Cerebellar cortex (tissue), 1 donor: Measurements from ENCODE around the gene VWA8.
"Not testable (repeated sequence)": the region's sequence is repeated elsewhere in the genome, so short reads cannot be mapped to it uniquely, and the experiment has no call there.

Experiments used
- DNase-seq: peaks from one replicate; pipeline ENCODE4 v3.0.0-alpha.2; 2015; ENCODE audit warnings: low spot score

Gene VWA8

DNA sequence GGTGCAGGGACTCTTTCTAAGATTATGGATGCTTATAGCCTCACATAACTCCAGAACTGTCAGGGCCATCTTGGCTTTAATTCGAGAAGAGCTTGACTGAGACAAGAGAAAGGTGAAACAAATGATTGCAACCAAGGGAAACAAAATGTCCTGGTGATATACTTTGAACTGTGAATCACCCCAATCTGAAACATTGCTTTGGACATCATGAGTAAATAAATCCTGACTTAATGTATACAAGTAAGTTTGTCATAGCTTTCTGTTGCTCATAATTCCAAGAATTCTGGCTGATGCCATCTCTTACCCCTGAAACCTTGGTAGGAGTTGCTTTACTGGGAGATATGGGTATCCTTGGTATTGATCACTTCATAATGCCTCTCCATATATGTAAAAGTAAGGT is 5.8 kb upstream of the VWA8 start:
- no peak for DNase-seq

DNA sequence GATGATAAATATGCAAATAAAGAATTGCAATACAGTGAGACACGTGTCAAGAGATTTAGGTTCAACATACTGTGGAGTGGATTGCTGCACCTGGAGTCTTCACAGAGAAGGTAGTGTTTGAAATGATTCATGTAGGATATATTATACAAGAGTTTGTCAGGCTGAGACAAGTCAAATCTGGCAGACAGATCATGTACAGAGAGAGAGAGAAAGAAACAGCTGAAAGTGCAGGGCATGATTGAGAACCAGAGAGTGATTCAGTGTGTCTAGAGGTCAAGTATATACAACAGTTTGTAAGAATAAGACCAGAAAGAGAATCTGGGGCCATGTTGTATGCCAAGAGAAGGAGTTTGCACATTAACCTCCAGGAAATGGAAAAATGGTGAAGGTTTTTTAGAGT is 2.1 kb upstream of the VWA8 start:
- DNase-seq, result no peak

DNA sequence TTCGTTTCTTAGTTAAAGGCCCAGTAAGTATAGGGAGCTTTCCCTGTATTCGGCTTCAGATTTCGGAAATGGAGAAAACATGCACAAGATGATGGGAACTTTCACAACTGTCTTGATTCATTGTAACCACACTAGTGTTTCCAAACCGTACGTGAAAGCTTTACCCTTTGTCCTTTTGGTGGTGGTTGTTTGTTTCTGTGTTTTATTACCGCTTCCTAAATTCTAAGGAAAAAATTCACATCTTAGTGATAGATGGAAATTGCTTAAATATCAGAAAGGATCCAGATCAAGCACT is 504 bp upstream of the VWA8 start:
- DNase-seq, result no peak

DNA sequence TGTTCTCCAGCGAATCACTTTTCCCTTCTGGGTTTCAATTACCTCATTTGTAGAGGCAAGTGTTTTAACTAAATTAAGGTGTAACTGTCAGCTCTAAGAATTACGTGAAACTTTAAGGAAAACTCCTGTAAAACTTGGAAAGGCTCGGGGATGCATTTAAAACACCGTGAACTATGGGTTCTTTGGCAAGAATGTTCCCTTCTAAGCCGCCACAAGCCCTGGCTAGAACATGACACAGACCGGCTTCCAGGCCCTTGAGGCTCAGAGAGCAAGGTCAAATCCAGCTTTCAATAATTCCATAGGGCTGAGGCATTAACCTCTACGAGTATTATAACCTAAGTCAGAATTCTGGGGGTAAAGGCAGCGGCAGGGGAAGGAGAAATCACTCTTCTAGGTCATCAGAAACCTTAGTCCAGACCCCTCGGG is 685 bp downstream of the VWA8 start:
- DNase-seq, result peak; percentile 33

DNA sequence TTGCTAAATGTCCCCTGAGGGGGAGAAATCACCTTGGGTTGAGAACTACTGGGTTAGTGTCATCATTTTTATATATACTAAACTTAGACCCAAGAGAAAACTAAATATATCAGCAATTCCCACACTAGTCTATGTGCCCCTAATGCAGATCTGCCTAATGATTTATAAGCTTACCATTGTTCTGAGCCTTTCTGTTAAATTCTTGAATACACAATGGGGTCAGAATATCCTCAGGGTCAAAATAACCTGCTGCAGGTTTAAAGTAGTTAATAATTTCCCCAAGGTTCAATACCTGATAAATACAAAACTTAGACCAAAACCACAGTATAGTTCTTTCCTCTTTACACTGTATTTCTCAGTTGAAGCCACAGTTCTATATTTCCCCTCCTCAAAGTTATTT is 4.6 kb downstream of the VWA8 start:
- no peak for DNase-seq

DNA sequence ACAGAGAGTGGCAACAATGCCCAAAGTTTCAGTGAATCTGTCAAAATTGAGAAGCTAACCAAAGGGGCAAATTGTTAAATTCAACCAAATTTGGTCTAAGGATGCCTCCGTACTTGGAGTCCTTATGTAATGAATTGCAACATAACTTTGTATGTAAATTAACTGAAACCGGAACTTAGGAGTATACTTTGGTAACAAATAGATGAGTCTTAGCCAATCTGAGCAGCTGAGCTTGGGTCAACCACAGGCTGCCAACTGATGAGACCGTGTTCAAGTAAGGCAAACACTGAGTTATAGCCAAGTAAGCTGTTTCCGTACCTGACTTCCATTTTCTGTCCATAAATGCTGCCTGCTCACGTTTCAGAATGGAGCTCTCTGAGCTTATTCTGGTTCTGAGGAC is 5.3 kb downstream of the VWA8 start:
- DNase-seq, result no peak

DNA sequence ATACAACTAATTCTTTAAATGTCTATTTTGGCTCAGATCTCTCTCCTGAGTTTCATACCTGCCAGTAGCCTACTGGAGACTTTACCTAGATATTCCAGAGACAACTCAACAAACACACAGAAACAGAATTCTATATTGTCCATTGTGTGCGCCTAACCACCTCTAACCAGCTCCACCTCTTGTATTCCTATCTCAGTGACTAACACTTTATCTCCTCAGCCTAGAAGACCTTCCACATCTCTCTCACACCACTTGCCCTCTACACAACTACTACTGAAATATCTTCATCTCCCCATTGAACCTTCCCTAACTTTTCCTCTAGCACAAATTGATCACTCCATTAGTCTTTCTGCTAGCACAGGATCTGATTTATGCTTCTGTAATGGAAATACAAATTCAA is 6.7 kb downstream of the VWA8 start:
- DNase-seq, result no peak

DNA sequence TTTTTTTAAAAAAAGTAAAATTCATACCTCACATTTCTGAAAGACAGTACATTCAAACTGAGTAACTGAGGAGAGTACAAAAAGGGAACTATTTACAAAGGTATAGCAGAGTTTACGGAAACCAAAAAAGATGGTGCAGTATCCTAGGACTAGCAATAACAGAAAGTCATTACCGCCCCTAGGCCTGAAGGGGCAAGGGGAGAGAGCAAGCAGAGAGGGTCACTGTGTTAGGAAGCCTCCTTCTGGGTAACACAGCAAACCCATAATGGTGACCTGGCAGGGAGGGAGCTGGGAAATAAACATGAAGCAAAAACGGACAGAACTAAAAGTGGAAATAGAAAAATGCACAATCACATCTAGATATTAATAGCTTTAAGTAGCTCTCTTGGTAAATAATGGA is 8.2 kb downstream of the VWA8 start:
- no peak for DNase-seq

DNA sequence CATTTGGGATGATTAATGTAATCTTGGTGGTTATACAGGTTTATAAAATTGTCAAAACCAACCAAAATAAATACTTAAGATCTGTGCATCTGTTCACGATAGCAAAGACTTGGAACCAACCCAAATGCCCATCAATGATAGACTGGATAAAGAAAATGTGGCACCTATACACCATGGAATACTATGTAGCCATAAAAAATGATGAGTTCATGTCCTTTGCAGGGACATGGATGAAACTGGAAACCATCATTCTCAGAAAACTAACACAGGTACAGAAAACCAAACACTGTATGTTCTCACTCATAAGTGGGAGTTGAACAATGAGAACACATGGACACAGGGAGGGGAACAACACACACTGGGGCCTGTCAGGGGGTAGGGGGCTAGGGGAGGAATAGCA is 11.8 kb downstream of the VWA8 start:
- DNase-seq, result not testable (repeated sequence)

DNA sequence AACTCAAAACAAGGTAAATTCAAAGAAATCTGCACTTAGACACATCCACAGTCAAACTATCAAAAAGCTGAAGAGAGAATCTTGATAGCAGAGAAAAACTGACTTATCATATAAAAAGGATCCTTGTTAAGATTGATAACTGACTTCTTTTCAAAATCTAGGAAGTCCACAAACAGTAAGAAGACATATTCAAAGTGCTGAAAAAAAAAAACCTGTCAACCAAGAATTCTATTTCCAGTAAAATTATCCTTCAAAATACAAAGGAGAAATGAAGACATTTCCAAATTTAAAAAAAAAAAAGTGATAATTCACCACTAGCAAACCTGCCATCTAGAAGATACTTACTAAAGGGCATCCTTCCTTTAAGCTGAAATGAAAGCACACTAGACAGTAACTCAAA is 15.0 kb downstream of the VWA8 start:
- no peak for DNase-seq

DNA sequence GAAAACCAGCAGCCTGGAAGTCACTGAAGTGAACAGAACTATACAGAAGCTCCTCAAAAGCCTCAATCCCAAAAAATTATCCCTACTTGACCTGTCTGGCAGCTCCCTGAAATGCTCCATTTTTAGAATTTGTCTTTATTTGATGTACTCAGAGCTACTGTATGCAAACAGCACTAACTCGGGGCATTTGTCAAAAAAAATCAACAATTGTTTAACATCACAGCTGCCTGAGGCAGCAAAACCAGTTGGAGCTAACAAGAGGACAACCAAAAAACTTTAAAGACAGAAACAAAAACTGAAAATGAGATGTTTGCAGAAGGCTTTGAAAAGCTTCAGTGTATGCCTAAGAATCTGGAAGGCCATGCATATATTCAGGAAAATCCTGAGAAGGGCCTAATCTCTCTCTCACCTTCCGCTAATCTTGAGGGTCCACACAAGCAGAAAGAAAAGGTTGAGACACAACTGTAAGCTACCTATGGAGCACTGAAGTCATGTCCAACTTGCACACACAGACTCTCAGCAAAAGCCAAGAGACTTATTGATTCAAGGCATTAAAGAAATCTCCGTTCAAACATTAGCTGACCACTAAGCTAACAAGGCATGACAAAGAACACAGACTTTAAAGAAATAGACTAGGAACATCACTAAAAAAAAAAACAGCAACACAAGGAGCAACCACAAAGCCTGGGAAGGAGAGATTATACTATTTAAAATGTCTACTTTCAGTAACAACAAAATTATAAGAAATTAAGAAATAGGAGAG is 16.1 kb downstream of the VWA8 start:
- no peak for DNase-seq

DNA sequence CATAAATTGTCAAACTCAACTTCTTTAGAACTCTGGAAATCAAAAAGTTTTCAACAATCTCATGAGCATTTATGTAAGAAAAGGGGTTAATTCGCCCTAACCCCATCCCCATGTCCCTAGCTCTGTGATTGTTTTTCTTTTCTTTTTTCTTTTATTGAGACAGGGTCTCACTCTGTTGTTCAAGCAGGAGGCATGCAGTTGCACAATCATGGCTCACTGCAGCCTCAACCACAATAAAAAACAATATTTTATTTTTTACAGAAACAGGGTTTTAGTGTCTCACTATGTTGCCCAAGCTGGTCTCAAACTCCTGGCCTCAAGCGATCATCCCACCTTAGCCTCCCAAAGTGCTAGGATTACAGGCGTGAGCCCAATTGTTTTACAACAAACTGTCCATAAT is 16.7 kb downstream of the VWA8 start:
- DNase-seq, result no peak

DNA sequence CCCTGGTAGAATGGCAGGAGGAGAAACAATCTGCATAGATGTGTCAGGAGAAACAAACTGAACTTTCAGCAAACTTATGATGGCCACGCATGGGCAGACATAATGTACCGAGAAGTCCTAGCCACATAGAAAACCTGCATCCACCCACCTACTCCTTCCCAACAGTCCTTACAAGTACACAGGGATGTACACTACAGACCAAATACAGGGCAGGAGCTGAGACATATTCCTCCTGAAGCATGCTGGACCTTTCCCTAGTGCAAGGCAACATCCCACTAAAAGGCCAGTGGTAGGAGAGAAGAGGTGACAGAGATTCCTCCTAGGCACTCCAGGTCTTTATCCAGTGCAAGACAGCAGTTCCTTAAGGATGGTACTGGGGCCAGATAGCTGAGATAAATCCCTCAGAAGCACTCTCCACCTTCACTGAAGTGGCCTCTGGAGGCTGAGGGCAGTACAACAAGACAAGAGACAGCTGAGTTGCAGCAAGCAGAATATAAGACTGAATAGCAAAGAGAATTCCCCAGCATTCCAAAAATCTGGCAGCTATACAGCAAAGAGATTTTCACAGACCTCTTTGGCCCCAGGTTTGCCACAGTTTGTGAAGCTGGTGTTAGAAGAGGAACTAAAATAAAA is 18.3 kb downstream of the VWA8 start:
- DNase-seq, result peak; percentile 30

DNA sequence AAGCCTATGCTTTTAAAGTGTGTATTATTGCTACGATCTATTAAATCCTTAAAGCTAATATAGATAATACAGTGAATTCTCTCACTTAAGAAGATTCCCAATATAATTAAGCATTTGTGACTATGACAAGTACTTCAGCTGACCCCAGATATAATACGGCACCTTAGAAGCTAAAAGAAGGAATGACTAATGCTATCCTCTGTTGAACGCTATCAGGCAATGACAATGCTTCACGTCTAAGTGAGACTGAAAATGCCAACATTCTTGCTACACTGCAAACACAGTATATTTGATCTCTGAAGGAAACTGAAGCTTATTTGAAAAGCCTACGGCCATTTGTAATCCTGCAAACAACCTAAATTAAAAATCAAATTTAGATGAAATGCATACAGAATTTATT is 19.7 kb downstream of the VWA8 start:
- no peak for DNase-seq

DNA sequence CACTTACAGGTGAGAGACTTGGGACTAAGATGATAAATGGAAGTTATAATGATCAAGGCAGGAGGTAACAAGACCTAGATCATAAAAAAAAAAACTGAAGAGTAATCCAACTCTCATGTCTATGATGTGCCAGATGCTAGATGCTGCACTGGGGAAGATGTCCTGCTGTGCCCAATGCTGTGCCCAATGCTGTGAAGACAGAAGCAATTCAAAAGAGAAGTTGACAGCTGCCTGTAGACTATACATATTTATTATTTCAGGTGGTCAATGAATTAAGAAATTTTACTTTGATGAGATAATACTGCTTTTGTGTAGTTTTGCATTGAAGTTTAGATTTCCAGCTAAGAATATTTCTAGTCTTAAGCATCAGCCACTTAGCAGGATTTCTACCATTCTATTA is 21.5 kb downstream of the VWA8 start:
- no peak for DNase-seq

DNA sequence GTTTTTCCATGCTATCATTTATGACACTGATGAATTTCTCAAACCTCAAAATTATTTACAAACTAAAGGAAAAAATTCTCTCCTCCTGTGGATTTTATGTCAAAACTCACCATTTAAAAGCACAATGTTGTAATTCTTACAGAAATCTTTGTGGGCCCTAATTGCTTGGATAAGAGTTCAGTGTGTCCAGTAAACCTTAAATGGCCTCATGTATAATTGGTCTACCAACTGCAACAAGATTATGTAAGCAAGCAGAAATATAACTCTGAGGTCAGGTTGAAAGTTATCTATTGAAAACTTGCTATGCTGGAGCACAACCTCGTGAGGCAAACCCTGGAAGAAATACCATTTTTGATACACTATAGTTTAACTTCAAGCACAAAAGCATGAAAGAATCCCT is 22.0 kb downstream of the VWA8 start:
- no peak for DNase-seq

DNA sequence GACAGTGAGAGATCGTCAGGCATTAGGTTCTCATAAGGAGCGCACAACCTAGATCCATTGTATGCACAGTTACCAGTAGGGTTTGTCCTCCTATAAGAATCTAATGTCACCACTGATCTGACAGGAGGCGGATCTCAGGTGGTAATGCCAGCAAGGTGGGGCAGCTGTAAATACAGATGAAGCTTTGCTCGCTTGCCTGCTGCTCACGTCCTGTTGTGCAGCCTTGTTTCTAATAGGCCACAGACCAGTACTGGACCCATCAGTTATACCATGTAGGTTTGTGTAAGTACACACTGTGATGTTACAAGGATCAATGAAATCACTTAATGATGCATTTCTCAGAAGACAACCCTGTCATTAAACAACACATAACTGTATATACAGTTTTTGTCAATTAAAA is 23.5 kb downstream of the VWA8 start:
- no peak for DNase-seq

DNA sequence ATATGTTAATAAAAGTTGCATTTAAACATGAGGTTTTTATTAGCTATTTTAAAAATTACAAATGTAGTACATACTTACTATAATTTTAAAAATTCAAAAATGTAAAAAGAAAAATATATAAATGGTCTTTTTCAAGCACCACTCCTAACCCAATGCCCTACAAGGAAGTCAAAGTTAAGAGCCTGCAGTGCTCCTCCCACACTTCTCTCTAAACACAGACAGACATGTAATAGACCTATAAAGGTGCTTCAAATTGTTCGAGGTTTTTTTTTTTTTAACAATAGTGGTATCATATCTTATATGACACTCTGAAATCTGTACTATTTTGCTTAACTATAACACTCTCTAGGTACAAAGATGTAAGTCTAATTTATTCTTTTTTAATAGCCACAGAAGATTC is 25.4 kb downstream of the VWA8 start:
- no peak for DNase-seq

DNA sequence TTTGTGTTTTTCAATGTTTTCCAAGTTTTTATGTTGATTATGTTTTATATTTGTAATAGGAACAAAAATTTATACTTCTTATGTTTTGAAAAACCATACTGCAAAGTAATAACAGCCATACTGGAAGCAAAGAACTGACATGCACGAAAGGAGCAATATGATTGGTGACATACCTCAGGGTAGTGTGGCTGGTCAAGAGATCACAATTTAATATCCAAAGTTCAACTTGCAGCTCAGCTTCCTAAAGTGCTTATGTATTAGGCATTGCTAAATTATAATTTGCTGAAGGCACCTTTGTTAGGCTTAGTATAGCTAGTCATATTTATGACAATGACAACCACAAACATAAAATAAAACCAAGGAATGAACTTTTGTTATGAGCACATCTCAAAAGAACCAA is 25.9 kb downstream of the VWA8 start:
- DNase-seq, result no peak

DNA sequence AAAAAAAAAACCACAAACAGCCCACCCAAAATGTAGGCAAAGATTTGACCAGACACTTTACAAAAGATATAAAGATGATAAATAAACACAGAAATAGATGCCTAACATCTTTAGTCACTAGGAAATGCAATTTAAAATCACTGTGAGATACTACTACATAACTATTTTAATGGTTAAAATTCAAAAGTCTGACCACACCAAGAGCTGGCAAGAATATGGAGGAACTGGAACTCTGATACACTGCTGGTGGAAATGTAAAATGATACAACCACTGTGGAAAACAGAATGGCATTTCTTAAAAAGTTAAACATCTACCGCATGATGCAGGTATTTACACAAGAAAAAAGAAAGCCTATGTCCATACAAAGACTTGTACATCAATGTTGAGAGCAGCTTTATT is 26.8 kb downstream of the VWA8 start:
- no peak for DNase-seq

DNA sequence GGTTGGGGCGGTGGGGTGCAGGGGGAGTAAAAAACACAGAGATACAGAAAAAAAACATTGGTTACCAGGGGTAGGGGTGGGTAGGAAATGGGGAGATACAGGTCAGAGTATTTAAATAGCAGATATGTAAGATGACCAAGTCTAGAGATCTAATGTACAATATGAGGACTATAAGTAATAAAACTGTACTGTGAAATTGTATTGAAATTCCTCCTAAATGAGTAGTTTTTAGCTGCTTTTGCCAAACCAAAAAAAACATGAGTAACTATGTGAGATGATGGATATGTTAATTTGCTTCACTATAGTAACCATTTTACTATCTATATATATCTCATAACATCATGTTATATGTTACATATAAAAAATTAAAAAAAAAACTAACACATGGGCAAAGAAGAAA is 29.6 kb downstream of the VWA8 start:
- no peak for DNase-seq

DNA sequence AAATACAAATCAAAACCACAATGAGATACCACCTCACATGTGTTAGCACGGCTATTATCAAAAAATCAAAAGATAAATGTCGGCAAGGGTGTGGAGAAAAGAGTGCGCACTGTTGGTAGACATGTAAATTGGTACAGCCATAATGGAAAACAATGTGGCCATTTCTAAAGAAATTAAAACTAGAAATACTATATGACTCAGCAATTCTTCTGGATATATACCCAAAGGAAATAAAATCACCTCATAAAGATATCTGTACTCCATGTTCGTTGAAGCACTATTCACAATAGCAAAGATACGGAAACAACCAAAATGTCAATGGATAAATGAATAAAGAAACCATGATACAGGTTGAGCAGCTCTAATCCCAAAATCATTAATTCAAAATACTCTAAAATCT is 30.8 kb downstream of the VWA8 start:
- DNase-seq, result no peak

DNA sequence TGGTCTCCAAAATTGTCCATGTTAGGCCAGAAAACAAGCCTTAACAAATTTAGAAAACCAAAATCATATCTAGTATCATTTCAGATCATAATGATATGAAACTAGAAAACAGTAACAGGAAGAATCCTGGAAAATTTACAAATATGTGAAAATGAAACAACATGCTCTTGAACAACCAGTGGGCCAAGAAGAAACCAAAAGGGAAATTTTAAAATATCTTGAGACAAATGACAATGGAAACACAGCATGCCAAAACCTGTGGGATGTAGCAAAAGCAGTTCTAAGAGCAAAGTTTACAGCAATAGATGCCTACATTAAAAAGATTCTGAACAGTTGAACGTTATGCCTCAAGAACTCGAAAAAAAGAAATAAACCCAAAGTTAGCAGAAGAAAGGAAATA is 32.6 kb downstream of the VWA8 start:
- DNase-seq, result no peak

DNA sequence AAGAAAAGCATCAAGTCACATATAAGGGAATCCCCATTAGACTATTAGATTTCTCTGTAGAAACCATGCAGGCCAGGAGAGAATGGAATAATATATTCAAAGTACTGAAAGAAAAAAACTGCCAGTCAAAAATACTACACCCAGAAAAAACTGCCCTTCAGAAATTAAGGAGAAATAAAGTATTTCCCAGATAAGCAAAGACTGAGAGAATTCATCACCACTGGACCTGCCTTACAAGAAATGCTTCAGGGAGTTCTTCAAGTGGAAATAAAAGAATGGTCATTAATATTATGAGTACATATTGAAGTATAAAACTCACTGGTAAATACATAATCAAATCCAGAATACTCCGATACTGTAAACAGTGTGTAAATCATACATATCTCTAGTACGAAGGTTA is 35.9 kb downstream of the VWA8 start:
- DNase-seq, result no peak
